HL-60 (cell line): ENCODE results near the gene TSC1.
"Not testable (repeated sequence)": the region's sequence is repeated elsewhere in the genome, so short reads cannot be mapped to it uniquely, and the experiment has no call there.

Experiments
- DNase-seq, 2 experiments: peaks; one replicate each; pipeline ENCODE4 v3.0.0-alpha.2; 2010 to 2020; ENCODE audit warnings: low read depth in 1 of 2, low spot score in 1 of 2
- H3K27ac ChIP-seq: fragments of 250-450 bp; sonication (Bioruptor Pico); replicated peaks from 2 replicates; pipeline ENCODE4 v1.5.1; 2020; ENCODE audit warnings: mild to moderate bottlenecking, moderate library complexity
- H3K27me3 ChIP-seq: fragments of 250-450 bp; sonication (Bioruptor Pico); 2 replicates; pipeline ENCODE4 v1.5.1; 2021; ENCODE audit warnings: mild to moderate bottlenecking, moderate library complexity; ENCODE audit not compliant: insufficient read depth, poor library complexity, severe bottlenecking
- H3K4me3 ChIP-seq: replicated peaks from 2 replicates; pipeline ENCODE4 v1.5.1; 2011; ENCODE audit warnings: mild to moderate bottlenecking, control low read depth, low read length; ENCODE audit not compliant: insufficient read depth
- GABPA ChIP-seq: IDR thresholded peaks from 2 replicates; pipeline ENCODE4 v1.6.1; 2012; ENCODE audit warnings: low read depth
- POLR2AphosphoS5 ChIP-seq: IDR thresholded peaks from 2 replicates; pipeline ENCODE4 v1.6.1; 2012; ENCODE audit warnings: low read depth
- SPI1 ChIP-seq: IDR thresholded peaks from 2 replicates; pipeline ENCODE4 v1.6.1; 2012; ENCODE audit warnings: low read depth, mild to moderate bottlenecking, borderline replicate concordance
- TF ChIP-seq, protein P1 (sequence below): IDR thresholded peaks from one replicate; pipeline ENCODE4 v1.5.1; 2011; ENCODE audit warnings: low read length, control low read depth, inconsistent platforms; ENCODE audit not compliant: insufficient read depth
- TF ChIP-seq, protein P2 (sequence below): IDR thresholded peaks from 2 replicates; pipeline ENCODE4 v1.6.1; 2012; ENCODE audit warnings: low read depth; ENCODE audit not compliant: insufficient replicate concordance

The TSC1 gene

DNA sequence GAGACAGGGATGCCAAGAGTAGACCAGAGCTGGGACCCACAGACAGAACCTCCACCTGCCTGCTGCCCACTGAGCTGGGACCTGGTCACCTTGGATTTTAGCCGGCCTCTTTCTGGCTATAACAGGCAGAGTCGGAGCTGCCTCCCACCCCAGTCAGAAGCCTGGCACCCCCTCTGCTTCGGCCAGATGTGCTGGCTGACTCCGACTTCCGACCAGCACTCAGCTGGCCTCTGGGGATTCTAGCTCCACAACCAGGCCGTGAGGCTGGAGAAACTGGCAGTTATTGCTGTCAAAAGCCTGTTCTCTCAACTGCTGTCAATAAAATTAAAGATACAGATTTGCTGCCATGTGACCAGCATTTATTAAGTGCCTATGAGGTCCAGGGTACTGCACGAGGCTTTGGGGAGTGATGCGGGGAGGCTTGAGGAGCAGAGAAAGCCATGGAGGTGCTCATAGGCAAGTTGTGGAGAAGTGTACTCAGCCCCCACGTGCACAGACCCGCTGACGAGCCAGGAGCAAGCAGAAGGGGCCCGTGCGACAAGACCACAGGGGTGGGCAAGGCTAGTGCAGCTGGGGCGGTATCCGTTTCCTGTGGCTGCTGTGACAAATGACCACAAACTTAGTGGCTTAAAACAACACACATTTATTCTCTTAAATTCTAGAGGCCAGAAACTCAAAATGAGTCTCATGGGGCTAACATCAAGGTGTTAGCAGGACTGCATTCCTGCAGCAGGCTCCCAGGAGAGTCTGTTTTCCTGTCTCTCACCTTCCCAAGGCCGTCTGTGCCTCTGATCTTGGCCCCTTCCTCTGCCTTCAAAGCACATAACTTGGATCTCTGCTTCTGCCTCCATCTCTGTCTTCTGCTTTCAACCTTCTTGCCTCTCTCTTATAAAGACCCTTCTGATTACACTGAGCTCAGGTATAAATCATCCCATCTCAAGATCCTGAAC lies 47.2 kb upstream of the TSC1 start:
- no peak overlapping the region for H3K4me3 ChIP-seq
- H3K27ac ChIP-seq, result no peak overlapping the region; the same call in 1 of the 2 replicates
- peak in 1 of 2 experiments; percentile 38 for DNase-seq
- H3K27me3 ChIP-seq, result no peaks in the 10 kb centered on the region
- no peak for TF ChIP-seq GABPA
- no peak for TF ChIP-seq SPI1
- no peak for TF ChIP-seq POLR2AphosphoS5
- TF ChIP-seq, protein P1, sequence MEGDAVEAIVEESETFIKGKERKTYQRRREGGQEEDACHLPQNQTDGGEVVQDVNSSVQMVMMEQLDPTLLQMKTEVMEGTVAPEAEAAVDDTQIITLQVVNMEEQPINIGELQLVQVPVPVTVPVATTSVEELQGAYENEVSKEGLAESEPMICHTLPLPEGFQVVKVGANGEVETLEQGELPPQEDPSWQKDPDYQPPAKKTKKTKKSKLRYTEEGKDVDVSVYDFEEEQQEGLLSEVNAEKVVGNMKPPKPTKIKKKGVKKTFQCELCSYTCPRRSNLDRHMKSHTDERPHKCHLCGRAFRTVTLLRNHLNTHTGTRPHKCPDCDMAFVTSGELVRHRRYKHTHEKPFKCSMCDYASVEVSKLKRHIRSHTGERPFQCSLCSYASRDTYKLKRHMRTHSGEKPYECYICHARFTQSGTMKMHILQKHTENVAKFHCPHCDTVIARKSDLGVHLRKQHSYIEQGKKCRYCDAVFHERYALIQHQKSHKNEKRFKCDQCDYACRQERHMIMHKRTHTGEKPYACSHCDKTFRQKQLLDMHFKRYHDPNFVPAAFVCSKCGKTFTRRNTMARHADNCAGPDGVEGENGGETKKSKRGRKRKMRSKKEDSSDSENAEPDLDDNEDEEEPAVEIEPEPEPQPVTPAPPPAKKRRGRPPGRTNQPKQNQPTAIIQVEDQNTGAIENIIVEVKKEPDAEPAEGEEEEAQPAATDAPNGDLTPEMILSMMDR, result no peak
- TF ChIP-seq, protein P2, sequence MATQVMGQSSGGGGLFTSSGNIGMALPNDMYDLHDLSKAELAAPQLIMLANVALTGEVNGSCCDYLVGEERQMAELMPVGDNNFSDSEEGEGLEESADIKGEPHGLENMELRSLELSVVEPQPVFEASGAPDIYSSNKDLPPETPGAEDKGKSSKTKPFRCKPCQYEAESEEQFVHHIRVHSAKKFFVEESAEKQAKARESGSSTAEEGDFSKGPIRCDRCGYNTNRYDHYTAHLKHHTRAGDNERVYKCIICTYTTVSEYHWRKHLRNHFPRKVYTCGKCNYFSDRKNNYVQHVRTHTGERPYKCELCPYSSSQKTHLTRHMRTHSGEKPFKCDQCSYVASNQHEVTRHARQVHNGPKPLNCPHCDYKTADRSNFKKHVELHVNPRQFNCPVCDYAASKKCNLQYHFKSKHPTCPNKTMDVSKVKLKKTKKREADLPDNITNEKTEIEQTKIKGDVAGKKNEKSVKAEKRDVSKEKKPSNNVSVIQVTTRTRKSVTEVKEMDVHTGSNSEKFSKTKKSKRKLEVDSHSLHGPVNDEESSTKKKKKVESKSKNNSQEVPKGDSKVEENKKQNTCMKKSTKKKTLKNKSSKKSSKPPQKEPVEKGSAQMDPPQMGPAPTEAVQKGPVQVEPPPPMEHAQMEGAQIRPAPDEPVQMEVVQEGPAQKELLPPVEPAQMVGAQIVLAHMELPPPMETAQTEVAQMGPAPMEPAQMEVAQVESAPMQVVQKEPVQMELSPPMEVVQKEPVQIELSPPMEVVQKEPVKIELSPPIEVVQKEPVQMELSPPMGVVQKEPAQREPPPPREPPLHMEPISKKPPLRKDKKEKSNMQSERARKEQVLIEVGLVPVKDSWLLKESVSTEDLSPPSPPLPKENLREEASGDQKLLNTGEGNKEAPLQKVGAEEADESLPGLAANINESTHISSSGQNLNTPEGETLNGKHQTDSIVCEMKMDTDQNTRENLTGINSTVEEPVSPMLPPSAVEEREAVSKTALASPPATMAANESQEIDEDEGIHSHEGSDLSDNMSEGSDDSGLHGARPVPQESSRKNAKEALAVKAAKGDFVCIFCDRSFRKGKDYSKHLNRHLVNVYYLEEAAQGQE, result no peak

DNA sequence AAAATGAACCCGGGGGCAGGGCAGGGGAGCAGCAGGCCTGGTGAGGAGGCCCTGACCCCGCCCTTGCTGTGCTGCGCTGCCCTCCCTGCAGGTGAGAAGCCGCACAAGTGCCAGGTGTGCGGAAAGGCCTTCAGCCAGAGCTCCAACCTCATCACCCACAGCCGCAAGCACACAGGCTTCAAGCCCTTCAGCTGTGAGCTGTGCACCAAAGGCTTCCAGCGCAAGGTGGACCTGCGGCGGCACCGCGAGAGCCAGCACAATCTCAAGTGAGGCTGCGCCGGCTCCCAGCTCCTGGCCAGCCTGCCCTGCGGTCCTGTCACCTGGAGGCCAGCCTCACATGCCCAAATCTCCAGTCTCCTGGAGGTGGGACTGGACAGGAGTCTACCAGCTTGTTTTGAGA lies 46.4 kb upstream of the TSC1 start:
- no peak for DNase-seq
- H3K27ac ChIP-seq, result no peak overlapping the region

DNA sequence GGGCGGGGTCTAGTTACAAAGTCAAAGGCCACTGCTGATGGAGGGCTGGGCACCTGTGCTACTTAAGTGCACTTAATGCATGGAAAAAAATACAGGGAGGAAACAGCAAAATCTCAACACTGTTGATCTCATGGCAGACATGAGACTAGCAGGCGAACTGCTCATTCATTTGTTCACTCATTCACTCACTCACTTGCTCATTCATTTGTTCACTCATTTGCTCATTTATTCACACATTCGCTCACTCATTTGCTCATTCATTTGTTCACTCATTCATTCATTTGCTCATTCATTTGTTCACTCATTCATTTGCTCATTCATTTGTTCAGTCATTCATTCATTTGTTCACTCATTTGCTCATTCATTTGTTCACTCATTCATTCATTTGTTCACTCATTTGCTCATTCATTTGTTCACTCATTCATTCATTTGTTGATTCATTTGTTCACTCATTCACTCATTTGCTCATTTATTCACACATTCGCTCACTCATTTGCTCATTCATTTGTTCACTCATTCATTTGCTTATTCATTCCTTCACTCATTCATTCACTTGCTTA lies 45.7 kb upstream of the TSC1 start:
- H3K27ac ChIP-seq, DNase-seq, H3K27me3 ChIP-seq, H3K4me3 ChIP-seq: not testable (repeated sequence)

More for the DNA sequence above, 46.4 kb upstream of the TSC1 start:
- Histone ChIP-seq H3K27me3 (no peaks in the 10 kb centered on the region), H3K4me3 (no peak overlapping the region)
- no peak for TF ChIP-seq SPI1
- TF ChIP-seq, protein P2, result no peak
- TF ChIP-seq GABPA, result no peak
- TF ChIP-seq, protein P1, result no peak
- TF ChIP-seq POLR2AphosphoS5, result no peak

DNA sequence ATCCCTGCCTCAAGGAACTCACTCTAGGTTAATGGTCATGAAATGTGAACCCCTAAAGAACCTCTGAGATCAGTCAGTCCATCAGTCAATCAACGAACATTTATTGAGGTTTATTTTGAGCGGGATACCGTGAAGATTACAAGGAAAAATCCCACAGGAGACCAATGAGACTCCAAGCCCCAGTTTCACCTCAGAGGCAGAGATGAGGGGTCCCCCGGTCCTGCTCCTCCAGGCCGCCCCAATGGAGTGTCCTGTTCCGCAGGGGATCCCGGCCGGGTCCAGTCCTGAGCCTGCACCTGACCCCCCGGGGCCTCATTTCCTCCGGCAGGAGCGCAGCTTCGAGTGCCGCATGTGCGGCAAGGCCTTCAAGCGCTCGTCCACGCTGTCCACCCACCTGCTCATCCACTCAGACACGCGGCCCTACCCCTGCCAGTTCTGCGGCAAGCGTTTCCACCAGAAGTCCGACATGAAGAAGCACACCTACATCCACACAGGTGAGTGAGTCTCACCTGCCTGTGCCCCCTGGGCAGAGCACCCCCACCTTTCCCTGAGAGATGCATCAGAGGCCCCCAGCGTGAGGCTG lies 45.1 kb upstream of the TSC1 start:
- Histone ChIP-seq H3K4me3 (no peak overlapping the region), H3K27ac (no peak overlapping the region), H3K27me3 (no peaks in the 10 kb centered on the region)
- TF ChIP-seq, protein P1, result no peak
- TF ChIP-seq, protein P2, result no peak
- no peak for TF ChIP-seq GABPA
- no peak for TF ChIP-seq SPI1
- no peak for DNase-seq
